ENCODE results near the gene FHIT.

FHIT gene

DNA sequence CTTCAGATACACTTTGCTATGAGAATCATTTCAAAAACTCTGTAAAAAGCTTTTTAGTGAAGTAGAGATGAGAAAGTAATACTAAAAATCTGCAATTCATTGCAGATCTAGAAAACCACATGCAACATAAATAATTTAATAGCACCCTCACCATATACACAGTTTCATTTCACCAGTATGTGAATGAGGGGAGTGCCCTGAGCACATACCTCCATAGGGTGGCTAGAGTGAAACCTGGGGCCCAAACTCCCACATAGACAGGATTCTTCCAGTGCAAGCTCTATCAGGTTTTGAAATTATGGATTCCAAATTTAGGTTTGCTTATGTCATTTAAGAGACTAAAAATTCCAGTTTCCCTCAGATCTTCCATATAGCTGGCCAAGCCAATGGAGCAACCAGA is 1228.1 kb downstream of the FHIT start:
- DNase-seq (ENCODE audit: low read depth, low spot score), result no peak
- no peak overlapping the region for H3K27ac ChIP-seq

DNA sequence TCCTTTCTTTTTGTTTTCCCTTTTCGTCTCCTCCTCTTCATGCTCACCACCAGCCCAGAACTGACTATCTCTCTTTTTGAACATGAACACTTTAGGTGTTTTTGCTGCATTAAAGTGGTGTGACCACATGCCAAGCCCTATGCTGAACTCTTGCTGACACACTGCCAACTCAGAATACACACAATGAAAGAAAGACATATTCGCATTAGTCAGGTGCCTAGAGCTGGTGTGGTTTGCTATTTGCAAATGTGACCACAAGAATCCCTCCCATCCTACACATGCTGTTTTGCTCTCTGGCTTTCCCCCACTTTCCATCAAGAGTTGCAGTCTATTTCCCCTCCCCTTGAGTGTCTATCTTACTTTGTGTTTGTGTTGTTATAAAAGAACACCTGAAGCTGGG is 1233.6 kb downstream of the FHIT start:
- no peak overlapping the region for H3K27ac ChIP-seq
- peak; percentile 40 for DNase-seq (ENCODE audit: low read depth, low spot score)

GRCh38 chr3:60015032-60015705 is 1236.1 kb downstream of the FHIT start:
- no peak overlapping the region for H3K27ac ChIP-seq
- DNase-seq (ENCODE audit: low read depth, low spot score), result no peak

GRCh38 chr3:60013241-60013640 is 1238.0 kb downstream of the FHIT start:
- DNase-seq (ENCODE audit: low read depth, low spot score), result no peak
- H3K27ac ChIP-seq, result no peak overlapping the region

DNA sequence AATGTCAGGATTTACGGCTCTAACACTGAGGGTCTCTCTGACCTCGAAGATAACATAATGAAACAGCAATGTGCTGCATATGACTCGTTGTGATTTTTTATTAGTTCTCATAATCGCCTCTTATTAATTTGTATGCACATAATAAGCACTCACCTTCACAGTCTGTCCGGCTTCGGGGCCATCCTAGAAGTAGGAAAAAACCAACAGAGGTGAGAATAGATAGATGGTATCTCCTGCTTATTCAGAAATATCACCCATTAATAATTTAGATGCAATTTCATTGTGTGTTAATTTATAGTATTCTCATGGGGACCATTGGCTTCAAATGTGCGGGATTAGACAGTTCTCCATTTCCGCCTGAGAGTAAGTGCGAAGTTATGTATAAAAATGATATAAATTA is 1240.0 kb downstream of the FHIT start:
- no peak for DNase-seq (ENCODE audit: low read depth, low spot score)
- H3K27ac ChIP-seq, result no peak overlapping the region

GRCh38 chr3:60010781-60011180 is 1240.5 kb downstream of the FHIT start:
- no peak for DNase-seq (ENCODE audit: low read depth, low spot score)
- H3K27ac ChIP-seq, result no peak overlapping the region

GRCh38 chr3:60009931-60010478 is 1241.2 kb downstream of the FHIT start:
- no peak for DNase-seq (ENCODE audit: low read depth, low spot score)
- no peak overlapping the region for H3K27ac ChIP-seq

GRCh38 chr3:60001369-60001768 is 1249.9 kb downstream of the FHIT start:
- no peak overlapping the region for H3K27ac ChIP-seq
- DNase-seq (ENCODE audit: low read depth, low spot score), result no peak

DNA sequence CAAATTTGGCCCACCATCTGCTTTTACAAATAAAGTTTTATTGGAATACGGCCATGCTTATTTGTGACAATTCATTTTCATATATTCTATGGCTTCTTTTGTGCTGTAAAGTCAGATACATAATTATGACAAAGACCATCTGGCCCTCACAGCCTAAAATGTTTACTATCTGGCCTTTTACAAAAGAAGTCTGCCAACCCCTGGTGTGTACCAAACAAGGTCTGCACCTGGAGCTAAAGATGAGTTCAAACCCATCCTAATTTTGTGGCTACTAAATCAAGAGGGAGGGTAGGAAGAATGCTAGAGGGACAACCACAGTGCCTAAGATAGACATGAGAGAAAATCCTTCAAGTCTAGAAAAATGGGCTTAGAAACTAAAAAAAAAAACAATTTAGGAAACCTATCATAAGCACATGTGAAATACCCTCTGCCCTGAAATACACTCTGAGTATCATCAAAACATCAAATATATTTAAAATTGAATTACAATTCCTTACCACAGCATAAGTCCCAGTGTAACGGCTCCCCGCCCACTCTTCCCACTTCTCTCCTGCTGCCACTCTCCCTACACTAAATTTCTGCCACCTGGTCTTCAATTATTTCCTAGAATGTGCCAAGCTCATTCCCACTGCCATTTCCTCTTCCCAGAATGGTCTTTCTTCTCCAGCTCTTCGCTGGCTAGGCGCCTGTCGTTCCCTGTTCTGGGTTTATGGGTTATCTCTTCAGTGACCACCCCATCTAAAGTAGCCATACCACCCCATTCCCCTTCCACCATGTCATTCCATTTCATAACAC is 1250.7 kb downstream of the FHIT start:
- DNase-seq (ENCODE audit: low read depth, low spot score), result no peak

DNA sequence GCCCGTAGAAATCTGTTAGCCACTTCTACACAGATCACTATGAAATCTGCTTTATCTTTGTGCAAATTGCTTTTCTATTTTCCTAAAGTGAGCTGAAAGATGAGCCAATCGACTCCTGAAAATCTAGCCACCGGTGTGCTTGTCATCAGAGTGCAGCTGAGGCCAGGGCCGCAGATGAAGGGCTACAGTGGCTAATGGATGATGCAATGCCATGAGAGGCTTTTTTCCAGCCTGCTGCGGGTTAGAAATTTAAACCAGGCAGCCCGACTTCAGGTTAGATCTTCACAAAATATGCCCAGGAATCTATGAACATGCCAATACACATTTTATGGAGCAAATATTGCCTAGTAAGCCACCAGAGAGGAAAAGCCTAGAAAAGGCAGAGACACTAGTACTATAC is 1253.2 kb downstream of the FHIT start:
- no peak for DNase-seq (ENCODE audit: low read depth, low spot score)

More for the DNA sequence above, 1250.7 kb downstream of the FHIT start:
- H3K27ac ChIP-seq, result no peak overlapping the region

DNA sequence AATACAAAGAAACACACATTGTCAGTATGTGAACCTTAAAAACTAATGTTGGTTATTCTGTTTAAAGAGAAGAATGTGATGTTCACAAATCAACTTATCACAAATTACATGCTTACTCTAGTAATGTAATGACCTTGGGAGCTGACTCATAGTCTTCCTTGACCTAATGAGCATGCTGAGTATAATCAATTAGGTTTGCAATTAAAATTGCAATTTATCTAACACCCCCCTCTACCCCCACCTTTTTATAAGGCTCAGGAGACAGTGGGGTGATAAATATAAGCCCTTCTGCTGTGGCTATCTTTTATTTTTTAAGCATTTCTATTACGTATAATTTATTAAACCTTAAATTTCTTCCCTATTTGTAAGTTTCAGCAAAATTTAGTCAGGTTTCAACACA is 1253.7 kb downstream of the FHIT start:
- H3K27ac ChIP-seq, result no peak overlapping the region
- no peak for DNase-seq (ENCODE audit: low read depth, low spot score)

More for the DNA sequence above, 1253.2 kb downstream of the FHIT start:
- H3K27ac ChIP-seq, result no peak overlapping the region

DNA sequence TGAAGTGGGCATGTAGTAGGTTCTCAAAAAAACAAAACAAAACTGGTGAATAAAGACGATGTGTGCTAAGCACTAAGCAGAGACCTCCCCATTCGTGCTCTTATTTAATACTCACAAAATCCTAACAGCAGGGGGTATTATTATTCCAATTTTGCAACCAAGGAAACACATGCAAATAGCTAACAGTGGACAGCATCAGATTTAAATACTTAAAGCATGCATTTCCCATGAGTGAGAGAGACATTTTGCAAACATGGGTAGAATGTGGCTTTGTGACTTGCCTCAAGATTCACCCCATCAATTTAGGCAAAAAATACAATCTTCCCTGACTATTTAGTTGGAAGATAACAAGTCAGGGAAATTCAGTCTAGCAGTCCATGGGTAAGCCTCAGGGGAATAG is 1255.2 kb downstream of the FHIT start:
- no peak for DNase-seq (ENCODE audit: low read depth, low spot score)
- no peak overlapping the region for H3K27ac ChIP-seq

DNA sequence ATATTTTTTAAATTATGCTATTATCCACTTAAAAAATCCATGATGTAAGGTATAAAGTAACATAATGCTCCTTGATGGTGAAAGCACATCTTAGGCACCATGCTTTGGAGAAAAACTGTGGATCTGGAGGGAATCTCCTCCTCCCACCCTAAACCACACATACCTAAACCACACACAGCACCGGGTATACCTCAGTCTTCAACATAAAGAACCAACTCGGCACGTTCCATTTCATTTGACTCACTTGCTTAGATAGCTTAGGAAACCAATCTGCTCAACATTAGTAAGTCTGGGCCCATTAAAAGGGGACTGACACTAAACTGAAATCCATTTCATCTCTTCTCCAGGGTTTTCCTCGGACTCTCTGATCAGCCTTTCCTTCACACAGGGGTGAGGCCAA is 1255.7 kb downstream of the FHIT start:
- no peak for DNase-seq (ENCODE audit: low read depth, low spot score)
- no peak overlapping the region for H3K27ac ChIP-seq

DNA sequence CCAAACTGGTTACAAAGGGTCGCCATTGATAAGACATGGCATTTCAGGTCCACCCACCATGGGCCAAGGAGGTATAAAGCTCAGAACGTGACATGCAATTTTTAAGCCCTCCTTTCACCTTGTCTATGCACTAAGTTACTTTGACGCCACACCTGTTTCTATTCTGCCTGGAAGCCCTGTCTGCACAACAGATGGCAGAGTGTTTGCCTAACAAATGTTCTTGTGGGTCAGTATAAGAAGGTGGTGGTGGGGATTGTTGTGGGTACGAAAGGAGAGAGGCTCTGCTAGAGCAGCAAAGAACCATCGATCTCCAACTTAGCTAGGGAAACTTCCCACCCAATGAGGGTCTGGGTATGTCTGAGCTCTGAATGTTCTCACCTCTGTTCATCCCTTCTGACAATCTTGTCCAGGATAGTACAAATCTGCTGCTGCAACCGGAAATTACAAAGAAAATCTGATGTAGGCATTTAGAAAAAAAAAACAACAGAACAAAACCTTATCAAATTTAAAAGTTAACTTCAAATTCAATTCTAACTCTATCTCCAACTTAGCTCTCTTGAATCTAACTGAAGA is 1256.4 kb downstream of the FHIT start:
- no peak overlapping the region for H3K27ac ChIP-seq
- no peak for DNase-seq (ENCODE audit: low read depth, low spot score)

DNA sequence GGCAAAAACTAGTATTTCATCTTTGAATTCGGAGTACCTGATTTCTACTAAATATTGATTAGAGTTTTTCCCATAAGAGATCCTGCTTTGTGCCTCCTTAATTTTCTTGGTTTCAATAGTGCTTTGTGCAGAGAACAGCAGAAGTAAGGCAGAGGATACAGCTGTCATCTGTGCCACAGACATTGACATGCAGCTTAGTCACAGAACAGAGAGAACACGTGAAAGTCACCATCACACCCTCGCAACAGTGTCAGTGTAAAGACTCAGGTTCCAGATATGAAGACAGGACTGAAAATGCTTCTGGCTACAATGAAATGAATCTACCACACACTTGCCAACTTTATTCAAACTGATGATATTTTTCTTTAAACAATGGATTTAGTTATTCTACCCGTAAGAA is 1258.7 kb downstream of the FHIT start:
- no peak overlapping the region for H3K27ac ChIP-seq
- no peak for DNase-seq (ENCODE audit: low read depth, low spot score)

DNA sequence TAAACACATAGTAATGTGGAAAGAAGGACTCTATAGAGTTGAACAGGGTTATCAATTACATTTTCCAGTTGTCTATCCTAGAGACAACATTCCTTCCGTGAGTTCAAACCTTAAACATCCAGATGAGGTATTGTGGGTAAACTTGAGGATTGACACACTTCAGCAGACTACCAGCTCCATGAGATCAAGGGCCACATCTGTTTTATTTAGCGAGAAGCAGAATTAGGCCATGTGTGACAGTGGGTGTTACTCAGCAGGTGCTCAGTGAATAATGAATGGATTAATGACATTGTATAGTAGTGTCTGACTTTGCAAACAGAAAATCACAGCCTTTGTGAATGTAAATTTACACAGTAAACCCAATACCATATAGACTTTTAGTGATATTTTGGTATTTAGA is 1260.3 kb downstream of the FHIT start:
- H3K27ac ChIP-seq, result no peak overlapping the region
- no peak for DNase-seq (ENCODE audit: low read depth, low spot score)

DNA sequence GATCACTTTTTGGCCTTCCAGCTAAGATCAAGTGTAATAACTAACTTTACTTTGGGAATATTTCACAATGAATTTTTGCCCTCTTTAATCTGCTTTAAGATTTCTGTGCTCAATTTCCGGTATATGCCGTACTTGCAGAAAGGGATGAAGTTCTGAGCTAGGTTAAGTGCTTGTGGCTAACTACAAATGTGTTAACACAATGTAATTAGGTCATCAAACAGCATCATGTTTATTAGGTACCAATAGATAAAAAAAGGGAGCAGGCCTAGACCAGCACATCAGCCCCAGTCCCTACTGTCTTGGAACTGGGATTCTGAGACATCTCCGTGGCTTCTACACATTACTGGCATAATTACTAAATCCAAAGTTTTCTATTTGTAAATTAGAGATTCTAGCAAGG is 1268.7 kb downstream of the FHIT start:
- H3K27ac ChIP-seq, result no peak overlapping the region
- no peak for DNase-seq (ENCODE audit: low read depth, low spot score)

DNA sequence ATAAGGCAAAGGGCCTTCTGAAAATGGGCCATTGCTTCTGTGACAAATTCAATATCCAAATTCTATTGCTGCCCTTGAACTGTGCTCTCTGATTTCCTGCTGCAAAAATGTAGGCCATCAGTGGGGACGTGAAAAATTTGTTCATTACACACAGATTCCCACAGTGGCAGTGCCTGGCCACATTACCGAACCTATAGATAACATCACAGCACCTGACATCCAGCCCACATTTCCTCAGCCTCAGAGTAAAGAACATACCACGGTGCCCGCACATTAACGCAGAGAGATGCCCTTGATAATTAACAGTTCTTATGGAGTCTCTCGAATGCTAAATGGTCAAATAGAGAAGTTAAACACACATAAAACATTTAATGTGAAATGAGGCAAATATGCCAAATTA is 1269.9 kb downstream of the FHIT start:
- H3K27ac ChIP-seq, result no peak overlapping the region
- DNase-seq (ENCODE audit: low read depth, low spot score), result no peak

- no peak overlapping the region for H3K27ac ChIP-seq
- no peak for DNase-seq (ENCODE audit: low read depth, low spot score)
Observed at GRCh38 chr3:59980576-59980975, 1270.7 kb downstream of the FHIT start.

DNA sequence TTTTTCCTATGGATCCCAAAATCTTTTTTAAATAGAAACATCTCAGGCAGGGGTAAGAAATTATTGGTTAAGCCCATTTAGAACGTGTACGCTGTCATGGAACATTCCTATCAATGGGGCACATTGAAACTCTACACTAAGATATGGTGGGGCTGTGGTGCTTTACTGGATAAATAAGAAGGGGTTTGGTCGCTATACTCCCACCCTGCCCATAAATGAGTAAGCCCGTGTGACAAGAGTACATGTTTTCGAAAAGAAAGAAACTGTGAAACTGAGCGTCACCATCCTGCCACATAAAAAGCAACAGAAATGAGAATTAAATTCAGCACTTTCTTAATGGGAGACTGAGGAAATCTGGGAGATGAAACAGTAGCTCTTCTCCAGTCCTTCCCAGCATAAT is 1271.7 kb downstream of the FHIT start:
- no peak for DNase-seq (ENCODE audit: low read depth, low spot score)
- no peak overlapping the region for H3K27ac ChIP-seq

GRCh38 chr3:59978979-59979378 is 1272.3 kb downstream of the FHIT start:
- no peak for DNase-seq (ENCODE audit: low read depth, low spot score)
- no peak overlapping the region for H3K27ac ChIP-seq

All from epithelial cell of prostate (primary cell).